Activated CD8-positive, alpha-beta memory T cell treated with anti-CD3 and anti-CD28 coated beads for 36 hours (primary cell): Measurements from ENCODE around the gene MTOR. TPM values are rescaled to one million over a fixed set of nuclear protein-coding genes. Genes with fewer than 3 reads are reported as not detected.
"Not testable (repeated sequence)": the region's sequence is repeated elsewhere in the genome, so short reads cannot be mapped to it uniquely, and the experiment has no call there.

ENCODE experiments used
- CTCF ChIA-PET: fragments of 350-600 bp; sonication (Branson Sonifier 250); formaldehyde crosslinking; loops from one replicate; lab custom pipeline; 2021; ENCODE audit warnings: antibody characterized with exemption; lab: Charles Lee
- POLR2A ChIA-PET: fragments of 350-600 bp; sonication (Branson Sonifier 250); formaldehyde crosslinking; loops from one replicate; lab custom pipeline; 2021; ENCODE audit warnings: antibody characterized with exemption; lab: Charles Lee
- total RNA-seq, 2 experiments: library from RNA; stranded (reverse); gene quantifications; one replicate each; pipeline ENCODE4 v1.2.3, GENCODE V29; 2021

The MTOR gene
- total RNA-seq, 2 experiments from 2014 or later: 49.3 to 52.2 TPM

GRCh38 chr1:11099310-11100148 is 162.8 kb downstream of the MTOR start, which contains the start of gene EXOSC10:
Gene EXOSC10 (minus strand): TSS chr1:11099869. CDS start chr1:11099831, 38 bp downstream.
- ChIA-PET POLR2A (interaction anchor here (0.8 to 1.4 kb wide), 6 partner anchors 20 to 809 kb away, joined by 3 to 11 read pairs (median 4); partner anchors contain the start of gene SRM), CTCF (interaction anchor here (0.7 to 4.1 kb wide), 4 partner anchors 26 to 62 kb away, joined by 3 to 21 read pairs (median 3); no protein-coding TSS in a partner anchor)

GRCh38 chr1:11098931-11099309 is 163.4 kb downstream of the MTOR start:
- ChIA-PET POLR2A (interaction anchor here (0.7 to 1.4 kb wide), 5 partner anchors 11 to 810 kb away, joined by 3 to 11 read pairs (median 3); partner anchors contain the start of gene SRM), CTCF (interaction anchor here (0.7 to 4.1 kb wide), 4 partner anchors 25 to 809 kb away, joined by 3 to 21 read pairs (median 3); no protein-coding TSS in a partner anchor)

- CTCF ChIA-PET, POLR2A ChIA-PET: not testable (repeated sequence)
These were observed 178.6 kb downstream of the MTOR start for GRCh38 chr1:11083784-11084183.

- POLR2A ChIA-PET: interaction anchor here (1.3 kb wide), 1 partner anchor 19 kb away, joined by 4 read pairs; no protein-coding TSS in a partner anchor
These were observed 181.4 kb downstream of the MTOR start for GRCh38 chr1:11080931-11081330.

GRCh38 chr1:11078631-11079030 is 183.7 kb downstream of the MTOR start:
- ChIA-PET CTCF (interaction anchor here (1.0 kb wide), 1 partner anchor 41 kb away, joined by 4 read pairs; no protein-coding TSS in a partner anchor), POLR2A (interaction anchor here (1.6 kb wide), 1 partner anchor 26 kb away, joined by 3 read pairs; no protein-coding TSS in a partner anchor)

More at GRCh38 chr1:11080931-11081330, 181.4 kb downstream of the MTOR start:
- CTCF ChIA-PET: interaction anchor here (0.6 kb wide), 1 partner anchor 510 kb away, joined by 5 read pairs; no protein-coding TSS in a partner anchor

- CTCF ChIA-PET: interaction anchor here (0.8 to 2.1 kb wide), 2 partner anchors 25 to 36 kb away, joined by 3 to 9 read pairs; no protein-coding TSS in a partner anchor
- POLR2A ChIA-PET: not testable (repeated sequence)
These were observed 189.0 kb downstream of the MTOR start for GRCh38 chr1:11073398-11073797.

- ChIA-PET POLR2A (interaction anchor here (0.8 kb wide), 1 partner anchor 11 kb away, joined by 10 read pairs; no protein-coding TSS in a partner anchor), CTCF (interaction anchor here (2.1 kb wide), 1 partner anchor 35 kb away, joined by 9 read pairs; no protein-coding TSS in a partner anchor)
These were observed 190.0 kb downstream of the MTOR start for GRCh38 chr1:11072216-11072917.

GRCh38 chr1:11071463-11072215 is 190.7 kb downstream of the MTOR start:
- ChIA-PET POLR2A (no interaction called here), CTCF (interaction anchor here (1.9 kb wide), 1 partner anchor 34 kb away, joined by 8 read pairs; no protein-coding TSS in a partner anchor)

- POLR2A ChIA-PET: no interaction called here
These were observed 191.5 kb downstream of the MTOR start for GRCh38 chr1:11070876-11071275.

GRCh38 chr1:11068600-11069473 is 193.5 kb downstream of the MTOR start:
- CTCF ChIA-PET: interaction anchor here (1.6 kb wide), 1 partner anchor 29 kb away, joined by 4 read pairs; no protein-coding TSS in a partner anchor
- POLR2A ChIA-PET: interaction anchor here (0.5 kb wide), 1 partner anchor 18 kb away, joined by 6 read pairs; no protein-coding TSS in a partner anchor

More at GRCh38 chr1:11070876-11071275, 191.5 kb downstream of the MTOR start:
- CTCF ChIA-PET: interaction anchor here (1.6 to 1.9 kb wide), 2 partner anchors 27 to 33 kb away, joined by 4 to 8 read pairs; no protein-coding TSS in a partner anchor

- POLR2A ChIA-PET: interaction anchor here (0.5 kb wide), 1 partner anchor 17 kb away, joined by 6 read pairs; no protein-coding TSS in a partner anchor
- CTCF ChIA-PET: interaction anchor here (0.6 kb wide), 1 partner anchor 118 kb away, joined by 7 read pairs; no protein-coding TSS in a partner anchor
These were observed 194.4 kb downstream of the MTOR start for GRCh38 chr1:11067716-11068599.

GRCh38 chr1:11065796-11066195 is 196.6 kb downstream of the MTOR start:
- ChIA-PET POLR2A (no interaction called here), CTCF (no interaction called here)

GRCh38 chr1:11064942-11065341 is 197.4 kb downstream of the MTOR start:
- POLR2A ChIA-PET: no interaction called here
- CTCF ChIA-PET: interaction anchor here (0.7 to 2.6 kb wide), 2 partner anchors 27 to 60 kb away, joined by 3 to 15 read pairs; no protein-coding TSS in a partner anchor

- POLR2A ChIA-PET: not testable (repeated sequence)
These were observed 198.3 kb downstream of the MTOR start for GRCh38 chr1:11063937-11064537.

GRCh38 chr1:11062965-11063401 is 199.4 kb downstream of the MTOR start:
- ChIA-PET CTCF (interaction anchor here (1.1 to 2.6 kb wide), 2 partner anchors 25 kb away, joined by 3 to 15 read pairs; no protein-coding TSS in a partner anchor), POLR2A (interaction anchor here (0.6 to 0.7 kb wide), 2 partner anchors 10 to 34 kb away, joined by 3 to 5 read pairs; no protein-coding TSS in a partner anchor)

More at GRCh38 chr1:11063937-11064537, 198.3 kb downstream of the MTOR start:
- CTCF ChIA-PET: interaction anchor here (2.6 kb wide), 1 partner anchor 26 kb away, joined by 15 read pairs; no protein-coding TSS in a partner anchor
